Lung (tissue), 12 donors: ENCODE results near the gene ADORA1. TPM values are rescaled to one million over a fixed set of nuclear protein-coding genes. Genes with fewer than 3 reads are reported as not detected.

Experiments used
- ATAC-seq: fragments of 200-7000 bp; cut with Tn5 transposase; one replicate; pipeline ENCODE4 v1.9.1; 2020; ENCODE audit warnings: moderate number of reproducible peaks; ENCODE audit not compliant: insufficient read depth, low FRiP score
- DNase-seq, 3 donors: peaks; one replicate each; pipeline ENCODE4 v3.0.0-alpha.2; 2013 to 2017
- H3K27ac ChIP-seq, 2 donors: one replicate each; pipeline ENCODE4 v1.5.1; 2013; ENCODE audit warnings: mild to moderate bottlenecking in 2 of 2, moderate library complexity in 2 of 2, control low read depth in 1 of 2, inconsistent platforms in 1 of 2, low read depth in 1 of 2, low read length in 1 of 2
- H3K27me3 ChIP-seq, 3 donors: one replicate each; pipeline ENCODE4 v1.5.1; 2013; ENCODE audit warnings: low read length in 2 of 3; ENCODE audit not compliant: control insufficient read depth in 3 of 3, insufficient read depth in 3 of 3
- H3K36me3 ChIP-seq, 4 donors: one replicate each; pipeline ENCODE4 v1.5.1; 2013; ENCODE audit warnings: low read length in 4 of 4, mild to moderate bottlenecking in 1 of 4, moderate library complexity in 1 of 4; ENCODE audit not compliant: control insufficient read depth in 4 of 4, insufficient read depth in 4 of 4
- H3K4me1 ChIP-seq, 5 donors: one replicate each; pipeline ENCODE4 v1.5.1; 2013; ENCODE audit warnings: low read length in 5 of 5, mild to moderate bottlenecking in 2 of 5, moderate library complexity in 1 of 5; ENCODE audit not compliant: control insufficient read depth in 5 of 5, insufficient read depth in 5 of 5
- H3K4me3 ChIP-seq: one replicate; pipeline ENCODE4 v1.5.1; 2013; ENCODE audit warnings: mild to moderate bottlenecking, control low read depth, moderate library complexity
- H3K9ac ChIP-seq, 2 donors: one replicate each; pipeline ENCODE4 v1.5.1; 2013; ENCODE audit warnings: low read length in 2 of 2, control low read depth in 1 of 2; ENCODE audit not compliant: insufficient read depth in 1 of 2
- H3K9me3 ChIP-seq, 4 donors: one replicate each; pipeline ENCODE4 v1.5.1; 2013; ENCODE audit warnings: low read length in 3 of 4, mild to moderate bottlenecking in 1 of 4, moderate library complexity in 1 of 4; ENCODE audit not compliant: control insufficient read depth in 4 of 4, insufficient read depth in 3 of 4
- WGBS, 2 donors: extraction: QIAGEN DNeasy Blood & Tissue Kit; methylation state at CpG; one replicate each; pipeline ENCODE4 v1.1.7; 2013; 5-methylcytosine and 5-hydroxymethylcytosine counted together
- polyA plus RNA-seq, 2 donors: library from polyadenylated mRNA; stranded (reverse); fragments of 200-250 nt; gene quantifications; one replicate each; pipeline ENCODE4 v1.2.1, GENCODE V29; 2013
- total RNA-seq, 2 donors: library from RNA; depleted of rRNA in 1 of 2; stranded (reverse); fragments of >200 nt in 1 of 2; gene quantifications; one replicate each; pipeline ENCODE4 v1.2.1, GENCODE V29; 2014 to 2021
- TF ChIP-seq, protein P1 (sequence below): IDR thresholded peaks from 2 replicates; pipeline ENCODE4 v1.5.1; 2012; ENCODE audit warnings: mild to moderate bottlenecking; ENCODE audit errors: control extremely low read depth, extremely low read depth
- donor health status: control.
- donor health status: control.
- donor health status: Bipolar disorder and iron deficiency.
- donor health status: healthy.
- donor health status: DM: yes; HTN: yes; CAD: no.

Gene ADORA1
- total and polyA plus RNA-seq, 4 donors, result 0.57 to 2.3 (median 0.79) TPM

- Histone ChIP-seq H3K27me3 (peaks cover 0 to 10% (median 5%) of the 10 kb centered on the region in 3 donors), H3K9me3 (no peaks in the 10 kb centered on the region), H3K27ac (no peak overlapping the region), H3K9ac (no peak overlapping the region), H3K4me1 (peaks cover 0 to 27% (median 0%) of the 10 kb centered on the region in 5 donors), H3K36me3 (no peaks in the 10 kb centered on the region), H3K4me3 (no peak overlapping the region)
- TF ChIP-seq, protein P1, sequence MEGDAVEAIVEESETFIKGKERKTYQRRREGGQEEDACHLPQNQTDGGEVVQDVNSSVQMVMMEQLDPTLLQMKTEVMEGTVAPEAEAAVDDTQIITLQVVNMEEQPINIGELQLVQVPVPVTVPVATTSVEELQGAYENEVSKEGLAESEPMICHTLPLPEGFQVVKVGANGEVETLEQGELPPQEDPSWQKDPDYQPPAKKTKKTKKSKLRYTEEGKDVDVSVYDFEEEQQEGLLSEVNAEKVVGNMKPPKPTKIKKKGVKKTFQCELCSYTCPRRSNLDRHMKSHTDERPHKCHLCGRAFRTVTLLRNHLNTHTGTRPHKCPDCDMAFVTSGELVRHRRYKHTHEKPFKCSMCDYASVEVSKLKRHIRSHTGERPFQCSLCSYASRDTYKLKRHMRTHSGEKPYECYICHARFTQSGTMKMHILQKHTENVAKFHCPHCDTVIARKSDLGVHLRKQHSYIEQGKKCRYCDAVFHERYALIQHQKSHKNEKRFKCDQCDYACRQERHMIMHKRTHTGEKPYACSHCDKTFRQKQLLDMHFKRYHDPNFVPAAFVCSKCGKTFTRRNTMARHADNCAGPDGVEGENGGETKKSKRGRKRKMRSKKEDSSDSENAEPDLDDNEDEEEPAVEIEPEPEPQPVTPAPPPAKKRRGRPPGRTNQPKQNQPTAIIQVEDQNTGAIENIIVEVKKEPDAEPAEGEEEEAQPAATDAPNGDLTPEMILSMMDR, result no peak
- DNase-seq (no peak), ATAC-seq (no peak)
- 72 to 86% methylated on average over 5 of the region's 5 CpGs for WGBS, 2 donors
These were observed 2.8 kb upstream of the ADORA1 start for GRCh38 chr1:203124546-203125317.

DNA sequence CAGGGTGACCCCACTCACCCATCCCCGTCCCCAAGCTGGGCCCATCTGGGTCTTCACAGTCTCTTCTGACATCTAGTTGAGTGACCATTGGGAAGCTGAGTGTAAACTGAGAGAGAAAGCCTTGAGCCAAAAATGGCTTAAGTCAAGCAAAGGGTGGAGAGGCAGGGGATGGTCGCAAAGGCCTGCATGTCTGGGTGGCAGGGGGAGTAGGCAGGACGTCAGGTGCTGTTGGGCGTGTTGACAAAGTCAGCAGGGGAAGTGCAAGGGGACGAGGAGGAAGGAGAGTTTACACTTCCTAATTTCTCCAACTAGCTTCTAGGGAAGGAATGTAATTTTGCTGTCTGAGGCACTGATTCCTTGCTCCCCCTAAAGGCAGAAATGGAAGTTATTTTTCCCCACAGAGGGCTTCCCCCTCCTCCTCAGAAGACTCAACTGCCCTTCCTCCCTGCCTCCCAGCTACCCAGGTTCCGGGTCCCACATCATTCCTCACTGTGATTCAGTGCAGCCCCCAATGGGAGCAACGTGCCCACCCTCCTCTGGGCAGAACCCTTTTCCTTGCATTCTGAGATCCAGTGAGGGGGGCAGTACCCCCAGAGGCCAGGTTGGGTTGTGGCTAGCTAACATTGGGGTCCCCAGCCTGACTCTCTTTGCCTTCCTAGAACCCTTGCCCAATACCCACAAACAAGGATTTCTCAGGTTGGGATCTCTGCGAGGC, 1.2 kb upstream of the ADORA1 start:
- TF ChIP-seq, protein P1, result no peak
- WGBS, 2 donors, result 27 to 29% methylated on average over 8 of the region's 8 CpGs
- H3K4me1 ChIP-seq, result peaks cover 0 to 38% (median 2%) of the 10 kb centered on the region in 5 donors
- H3K36me3 ChIP-seq, result no peaks in the 10 kb centered on the region
- no peak overlapping the region for H3K9ac ChIP-seq
- no peak overlapping the region for H3K4me3 ChIP-seq
- H3K27me3 ChIP-seq, result peaks cover 0 to 7% (median 5%) of the 10 kb centered on the region in 3 donors
- ATAC-seq (no peak), DNase-seq (peak in 2 of 3 donors; percentile 55 to 58)
- no peaks in the 10 kb centered on the region for H3K9me3 ChIP-seq
- H3K27ac ChIP-seq, result no peak overlapping the region

DNA sequence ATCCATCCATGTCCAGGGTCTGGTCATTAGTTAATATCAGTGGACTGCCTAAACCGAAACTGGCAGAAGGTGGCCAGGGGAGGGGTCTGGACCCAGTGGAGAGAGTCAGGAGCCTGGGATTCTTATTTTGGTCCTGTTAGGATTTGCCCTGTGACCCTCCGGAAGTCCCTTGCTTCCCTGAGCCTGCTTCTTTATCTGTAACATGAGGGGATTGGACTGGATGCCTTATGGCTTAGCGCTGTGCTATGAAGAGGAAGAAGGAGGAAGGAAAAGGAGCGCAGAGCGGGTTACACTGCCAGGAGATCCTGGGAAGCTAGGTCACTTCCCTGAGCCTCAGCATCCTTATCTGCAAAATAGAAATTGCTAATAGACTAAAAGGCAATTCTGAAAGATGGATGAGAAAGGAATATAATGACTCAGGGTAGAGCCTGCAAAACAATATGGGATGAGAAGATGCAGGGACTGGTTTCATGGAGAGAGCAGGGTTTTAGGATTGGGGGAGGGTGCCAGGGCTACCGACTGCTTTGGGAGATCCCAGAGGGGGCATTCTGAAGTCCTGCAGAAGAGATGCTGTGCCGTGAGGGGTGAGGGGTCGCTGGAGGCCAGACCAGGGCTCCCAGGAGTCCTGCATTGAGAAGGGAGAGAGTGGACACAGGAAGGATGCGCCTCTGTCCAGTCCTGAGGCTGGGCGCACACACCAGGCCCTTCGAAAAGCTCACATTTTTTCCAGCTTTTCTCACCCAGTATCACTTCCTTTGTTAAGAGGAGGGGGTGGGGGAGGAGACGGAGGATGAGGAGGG, 460 bp upstream of the ADORA1 start:
- 16 to 19% methylated on average over 11 to 12 of the region's 12 CpGs for WGBS, 2 donors
- Histone ChIP-seq H3K36me3 (no peaks in the 10 kb centered on the region), H3K9me3 (no peaks in the 10 kb centered on the region), H3K9ac (no peak overlapping the region), H3K4me3 (no peak overlapping the region), H3K27me3 (peaks cover 0 to 7% (median 5%) of the 10 kb centered on the region in 3 donors), H3K27ac (no peak overlapping the region), H3K4me1 (peaks cover 0 to 38% (median 2%) of the 10 kb centered on the region in 5 donors)
- DNase-seq (no peak), ATAC-seq (no peak)
- TF ChIP-seq, protein P1, result no peak
